ENCODE results near the gene LARGE1.
"Not testable (repeated sequence)": the region's sequence is repeated elsewhere in the genome, so short reads cannot be mapped to it uniquely, and the experiment has no call there.

LARGE1 gene

DNA sequence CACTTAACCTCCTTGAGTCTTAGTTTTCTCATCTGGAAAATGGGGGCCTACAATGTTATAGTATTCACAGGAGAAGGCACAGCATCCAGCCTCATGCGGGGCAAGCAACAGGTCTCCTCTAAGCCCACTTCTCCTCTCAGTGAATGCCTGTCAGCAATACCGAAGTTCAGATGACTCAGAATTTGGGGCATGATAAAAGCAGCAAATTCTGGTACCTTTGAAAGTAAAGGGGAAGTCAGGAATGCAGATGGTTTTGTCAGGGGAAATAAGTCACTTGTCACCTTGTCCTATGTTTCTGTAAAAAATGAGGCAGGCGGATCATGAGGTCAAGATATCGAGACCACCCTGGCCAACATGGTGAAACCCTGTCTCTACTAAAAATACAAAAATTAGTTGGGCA, 350.2 kb downstream of the LARGE1 start:
- no peak for TF ChIP-seq Cebpa-rat (IDR thresholded peaks at IDR 0.05)
- H3K27ac ChIP-seq = peak overlapping the region; percentile 92
- H3K4me2 ChIP-seq = peak overlapping the region; percentile 96
- no peaks in the 10 kb centered on the region for H4K20me1 ChIP-seq
- peaks cover 88% of the 10 kb centered on the region for H3K4me1 ChIP-seq
- peaks cover 6% of the 10 kb centered on the region; the same call in 1 of the 2 replicates for H3K9me3 ChIP-seq
- H3K9ac ChIP-seq = peak overlapping the region; percentile 78; the same call in 1 of the 2 replicates
- H3K36me3 ChIP-seq = 0 out of 2 replicates have a peak, but pooled peaks cover 9% of the 10 kb centered on the region
- no peaks in the 10 kb centered on the region for H3K27me3 ChIP-seq
- no peak overlapping the region for H3K4me3 ChIP-seq

DNA sequence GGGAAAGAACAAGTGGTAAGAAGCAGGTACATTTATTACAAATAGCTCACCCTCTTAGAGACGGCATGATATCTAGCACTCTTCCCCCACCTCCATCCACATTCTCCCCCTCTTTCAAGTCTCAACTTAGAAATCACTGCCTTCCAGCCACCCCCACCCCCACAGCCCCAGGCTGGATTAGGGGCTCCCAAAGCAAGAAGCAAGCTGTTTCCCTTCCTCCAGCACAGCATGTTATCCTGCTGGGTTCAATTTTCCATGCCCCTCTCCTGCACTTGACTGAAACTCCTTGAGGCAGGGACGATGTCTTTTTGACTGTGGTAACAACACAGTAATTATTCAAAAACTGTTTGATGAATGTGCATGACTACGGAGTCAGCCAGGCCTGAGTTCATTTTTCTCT, 350.7 kb downstream of the LARGE1 start:
- Histone ChIP-seq H3K27ac (peak overlapping the region; percentile 92), H3K9ac (peak overlapping the region; percentile 78), H4K20me1 (no peaks in the 10 kb centered on the region), H3K4me1 (peaks cover 88% of the 10 kb centered on the region), H3K4me2 (peak overlapping the region; percentile 96), H3K36me3 (0 out of 2 replicates have a peak, but pooled peaks cover 9% of the 10 kb centered on the region), H3K9me3 (peaks cover 6% of the 10 kb centered on the region; the same call in 1 of the 2 replicates), H3K4me3 (peak overlapping the region; percentile 57), H3K27me3 (no peaks in the 10 kb centered on the region)
- TF ChIP-seq Cebpa-rat (IDR thresholded peaks at IDR 0.05) = no peak

DNA sequence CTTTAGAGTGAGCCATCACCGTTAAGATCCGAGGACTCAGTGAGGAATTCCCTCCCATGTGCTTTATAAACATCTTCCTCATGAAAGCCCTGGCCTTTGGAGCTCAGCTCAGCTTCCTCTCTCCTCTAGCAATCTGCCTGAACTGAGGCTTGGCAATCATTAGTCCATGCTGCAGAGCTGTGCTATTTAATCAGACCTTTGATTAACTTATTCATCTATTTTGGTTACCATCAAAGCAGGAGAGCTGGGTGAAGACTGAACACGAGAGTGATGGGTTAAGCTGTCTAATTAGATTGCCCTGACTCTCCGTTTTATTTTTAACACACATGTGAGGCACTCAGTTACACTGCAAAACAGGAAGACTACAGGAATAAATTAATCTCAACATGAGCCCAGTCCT, 351.3 kb downstream of the LARGE1 start:
- Histone ChIP-seq H3K4me2 (peak overlapping the region; percentile 96), H3K4me1 (peaks cover 93% of the 10 kb centered on the region), H3K9ac (peak overlapping the region; percentile 78)

DNA sequence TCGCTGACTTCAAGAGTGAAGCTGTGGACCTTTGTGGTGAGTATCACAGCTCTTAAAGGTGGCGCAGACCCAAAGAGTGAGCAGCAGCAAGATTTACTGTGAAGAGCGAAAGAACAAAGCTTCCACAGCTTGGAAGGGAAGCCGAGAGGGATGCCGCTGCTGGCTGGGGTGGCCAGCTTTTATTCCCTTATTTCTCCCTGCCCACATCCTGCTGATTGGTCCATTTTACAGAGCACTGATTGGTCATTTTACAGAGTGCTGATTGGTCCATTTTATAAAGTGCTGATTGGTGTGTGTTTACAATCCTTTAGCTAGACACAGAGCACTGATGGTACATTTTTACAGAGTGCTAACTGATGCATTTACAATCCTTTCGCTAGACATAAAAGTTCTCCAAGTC, 353.8 kb downstream of the LARGE1 start:
- H3K9me3 ChIP-seq, H3K36me3 ChIP-seq, H3K4me3 ChIP-seq, H3K9ac ChIP-seq, H3K27me3 ChIP-seq, H4K20me1 ChIP-seq: not testable (repeated sequence)
- peak overlapping the region; percentile 96 for H3K4me2 ChIP-seq
- peaks cover 92% of the 10 kb centered on the region for H3K4me1 ChIP-seq
- H3K27ac ChIP-seq = peak overlapping the region; percentile 92

More for the DNA sequence above, 351.3 kb downstream of the LARGE1 start:
- TF ChIP-seq Cebpa-rat (IDR thresholded peaks at IDR 0.05) = no peak
- Histone ChIP-seq H3K27ac (peak overlapping the region; percentile 92), H3K36me3 (0 out of 2 replicates have a peak, but pooled peaks cover 9% of the 10 kb centered on the region), H3K27me3 (no peaks in the 10 kb centered on the region), H4K20me1 (no peaks in the 10 kb centered on the region), H3K4me3 (peak overlapping the region; percentile 57), H3K9me3 (peaks cover 6% of the 10 kb centered on the region; the same call in 1 of the 2 replicates)

DNA sequence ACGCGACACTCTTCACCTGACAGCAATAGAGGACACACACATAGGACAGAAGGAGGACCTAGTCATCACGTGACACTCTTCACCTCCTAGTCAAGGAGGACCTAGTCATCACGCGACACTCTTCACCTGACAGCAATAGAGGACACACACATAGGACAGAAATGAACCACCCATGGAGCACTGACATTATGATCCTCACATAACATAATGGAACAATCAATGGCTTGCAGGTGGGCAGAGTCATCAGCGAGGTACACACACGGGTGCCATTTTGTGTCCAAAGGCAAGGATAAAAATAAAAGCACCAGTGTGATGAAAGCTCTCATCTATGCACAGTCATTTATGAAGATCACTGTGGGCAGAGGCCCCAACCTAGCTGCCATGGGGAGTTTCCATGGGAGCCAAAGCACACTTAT, 354.7 kb downstream of the LARGE1 start:
- Histone ChIP-seq H3K9me3 (peaks cover 18% of the 10 kb centered on the region), H3K4me2 (no peak overlapping the region), H3K27me3 (no peaks in the 10 kb centered on the region), H3K4me3 (no peak overlapping the region), H3K4me1 (peaks cover 83% of the 10 kb centered on the region), H3K27ac (no peak overlapping the region), H4K20me1 (no peaks in the 10 kb centered on the region), H3K36me3 (peaks cover 12% of the 10 kb centered on the region), H3K9ac (no peak overlapping the region)
- no peak for TF ChIP-seq Cebpa-rat (IDR thresholded peaks at IDR 0.05)

DNA sequence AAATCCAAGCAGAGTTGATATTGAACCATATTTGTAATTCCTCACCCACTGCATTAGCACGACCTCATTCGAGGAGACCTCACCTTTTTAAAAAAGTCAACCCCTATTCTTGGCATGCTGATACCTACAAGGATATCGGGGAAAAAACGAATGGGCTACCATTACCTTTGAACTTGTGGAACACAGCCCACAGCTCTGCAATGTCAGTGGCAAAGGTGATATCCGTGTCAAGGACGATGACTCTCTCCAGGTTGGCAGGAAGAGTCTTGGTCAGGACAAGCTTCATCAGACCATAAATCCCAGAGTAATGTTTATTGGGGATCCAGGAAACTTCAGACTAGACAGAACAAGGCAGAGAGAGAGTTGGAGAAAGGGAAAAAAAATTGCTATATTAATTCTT, 355.6 kb downstream of the LARGE1 start:
- H3K4me3 ChIP-seq = no peak overlapping the region
- H3K36me3 ChIP-seq = peaks cover 12% of the 10 kb centered on the region
- no peak for TF ChIP-seq Cebpa-rat (IDR thresholded peaks at IDR 0.05)
- H3K27me3 ChIP-seq = no peaks in the 10 kb centered on the region
- H3K4me1 ChIP-seq = peaks cover 74% of the 10 kb centered on the region
- no peaks in the 10 kb centered on the region for H4K20me1 ChIP-seq
- H3K4me2 ChIP-seq = peak overlapping the region; percentile 80
- H3K9me3 ChIP-seq = peaks cover 20% of the 10 kb centered on the region
- H3K9ac ChIP-seq = no peak overlapping the region
- no peak overlapping the region for H3K27ac ChIP-seq

DNA sequence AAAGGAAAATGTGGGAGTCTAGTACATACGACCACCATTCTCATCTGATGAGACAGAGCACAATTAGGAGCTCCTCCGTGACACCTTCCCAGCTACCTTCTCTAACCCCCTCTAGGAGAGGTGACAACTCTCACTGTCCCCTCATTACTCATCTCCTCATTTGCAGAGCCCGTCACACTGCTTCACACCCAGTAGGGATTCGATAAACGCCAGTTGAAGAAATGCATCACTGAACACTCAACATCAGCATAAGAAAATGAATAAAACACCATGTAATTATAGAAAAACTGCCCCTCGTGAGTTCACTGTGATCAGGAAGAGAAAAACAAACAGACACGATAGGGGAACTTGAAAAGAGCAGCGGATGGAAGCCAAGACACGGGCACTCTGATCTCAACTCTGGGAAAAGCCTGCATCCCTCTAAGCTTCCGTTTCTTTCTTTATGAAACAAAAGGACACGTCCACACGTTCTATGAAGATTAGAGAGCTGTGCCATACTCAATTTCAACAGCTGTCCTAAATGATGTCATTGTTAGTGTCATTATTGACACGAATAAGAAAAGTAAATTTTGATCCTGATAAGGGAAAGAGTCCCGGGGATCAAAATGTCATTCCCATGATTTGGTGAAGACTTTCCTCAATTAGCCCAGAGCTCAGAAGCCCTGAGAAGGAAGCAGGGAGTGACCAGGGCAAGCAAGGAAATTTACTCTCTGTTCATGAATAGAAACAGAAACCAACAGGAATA, 356.9 kb downstream of the LARGE1 start:
- H3K4me1 ChIP-seq = peaks cover 61% of the 10 kb centered on the region
- TF ChIP-seq Cebpa-rat (IDR thresholded peaks at IDR 0.05) = no peak
- no peaks in the 10 kb centered on the region for H4K20me1 ChIP-seq
- peak overlapping the region; percentile 80 for H3K4me2 ChIP-seq
- peak overlapping the region; percentile 77 for H3K27ac ChIP-seq
- H3K9me3 ChIP-seq = peaks cover 20% of the 10 kb centered on the region
- H3K9ac ChIP-seq = peak overlapping the region; percentile 67
- H3K27me3 ChIP-seq = no peaks in the 10 kb centered on the region
- peaks cover 12% of the 10 kb centered on the region for H3K36me3 ChIP-seq
- peak overlapping the region; percentile 35; the same call in 1 of the 2 replicates for H3K4me3 ChIP-seq

DNA sequence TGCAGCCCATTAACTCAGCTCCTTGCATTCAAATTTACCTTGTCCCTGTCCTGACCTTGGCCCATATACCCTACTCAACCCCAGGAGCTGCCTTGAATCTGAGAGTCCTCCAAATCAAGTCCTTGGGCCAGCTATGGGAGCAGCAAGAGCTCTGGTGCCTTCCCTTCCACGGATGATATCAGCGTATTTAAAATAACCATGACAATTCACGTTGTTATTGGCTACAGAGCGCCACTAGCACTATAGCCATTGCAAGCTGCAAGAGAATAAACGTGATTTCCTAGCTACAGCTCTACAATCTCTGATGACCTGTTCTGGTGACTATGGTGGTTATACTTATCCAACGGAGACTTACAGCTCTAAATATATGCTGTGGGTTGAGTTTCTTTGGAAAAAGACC, 357.8 kb downstream of the LARGE1 start:
- peaks cover 12% of the 10 kb centered on the region for H3K36me3 ChIP-seq
- H3K27ac ChIP-seq = peak overlapping the region; percentile 77
- no peaks in the 10 kb centered on the region for H3K27me3 ChIP-seq
- no peaks in the 10 kb centered on the region for H4K20me1 ChIP-seq
- H3K9ac ChIP-seq = 0 out of 2 replicates have a peak overlapping the region, but pooled peaks have one; percentile 67
- H3K4me3 ChIP-seq = no peak overlapping the region
- peak overlapping the region; percentile 80 for H3K4me2 ChIP-seq
- H3K4me1 ChIP-seq = peaks cover 53% of the 10 kb centered on the region
- peaks cover 20% of the 10 kb centered on the region for H3K9me3 ChIP-seq
- TF ChIP-seq Cebpa-rat (IDR thresholded peaks at IDR 0.05) = no peak

DNA sequence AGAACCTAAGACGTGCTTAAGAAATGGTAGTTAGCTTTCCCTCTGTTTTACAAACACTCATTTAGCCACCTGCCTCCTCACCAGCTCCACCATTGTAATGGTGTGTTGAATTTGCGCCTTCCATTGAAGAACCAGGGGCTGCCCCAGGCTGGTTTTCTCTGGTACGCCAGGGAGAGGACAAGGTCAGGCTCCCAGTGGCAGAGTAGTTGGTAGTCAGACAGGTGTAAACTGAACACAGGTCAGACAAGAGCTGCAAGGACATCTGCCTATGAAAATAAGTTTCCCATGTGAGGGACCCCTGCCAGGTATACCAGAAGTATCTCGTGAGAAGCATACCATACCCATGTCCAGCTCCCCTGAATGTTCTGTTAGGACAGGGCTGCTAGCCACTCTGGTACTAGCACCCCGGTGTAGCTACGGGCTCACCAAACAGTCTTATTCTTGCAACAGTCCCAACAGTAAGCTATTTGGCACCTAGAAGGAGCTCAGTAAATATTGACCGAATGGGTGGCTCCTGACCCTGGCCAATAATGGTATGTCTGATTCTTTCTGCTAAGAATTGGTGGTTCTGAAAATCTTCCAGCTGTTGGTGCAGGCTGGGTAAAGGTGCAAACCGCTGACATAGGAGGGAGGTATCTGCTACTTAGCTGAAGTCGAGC, 359.0 kb downstream of the LARGE1 start:
- no peak overlapping the region for H3K4me2 ChIP-seq
- no peak overlapping the region for H3K27ac ChIP-seq
- peaks cover 12% of the 10 kb centered on the region for H3K36me3 ChIP-seq
- H3K9me3 ChIP-seq = peaks cover 20% of the 10 kb centered on the region
- no peak for TF ChIP-seq Cebpa-rat (IDR thresholded peaks at IDR 0.05)
- H4K20me1 ChIP-seq = no peaks in the 10 kb centered on the region
- no peak overlapping the region for H3K4me3 ChIP-seq
- no peaks in the 10 kb centered on the region for H3K27me3 ChIP-seq
- H3K9ac ChIP-seq = no peak overlapping the region
- peaks cover 40% of the 10 kb centered on the region for H3K4me1 ChIP-seq

DNA sequence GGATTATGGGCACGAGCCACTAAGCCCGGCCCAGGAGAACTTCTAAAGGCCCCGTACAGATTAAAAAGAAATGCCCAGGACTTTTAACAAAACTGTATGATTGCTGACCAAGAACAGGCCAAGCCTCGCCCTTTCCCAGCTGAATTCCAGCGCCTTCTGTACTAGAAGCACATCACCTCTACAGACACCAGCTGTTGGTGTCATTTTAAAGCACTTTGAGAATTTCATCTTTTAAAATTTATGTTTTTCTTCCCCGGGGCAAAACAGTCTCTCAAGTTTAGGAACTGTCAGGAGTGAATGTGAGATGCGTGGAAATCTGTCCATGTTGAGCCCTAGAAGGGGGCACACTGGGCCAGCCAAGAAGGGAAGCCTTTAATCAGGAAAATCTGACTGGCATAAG, 362.4 kb downstream of the LARGE1 start:
- Histone ChIP-seq H3K4me3 (no peak overlapping the region), H3K27me3 (no peaks in the 10 kb centered on the region), H3K9me3 (peaks cover 14% of the 10 kb centered on the region), H3K9ac (no peak overlapping the region), H3K4me1 (peaks cover 22% of the 10 kb centered on the region), H4K20me1 (no peaks in the 10 kb centered on the region), H3K4me2 (no peak overlapping the region), H3K27ac (no peak overlapping the region), H3K36me3 (peaks cover 12% of the 10 kb centered on the region)
- TF ChIP-seq Cebpa-rat (IDR thresholded peaks at IDR 0.05) = no peak
